Esophagus squamous epithelium (tissue), 5 donors: Measurements from ENCODE around the gene P2RX6. TPM values are rescaled to one million over a fixed set of nuclear protein-coding genes. Genes with fewer than 3 reads are reported as not detected.

Experiments used
- DNase-seq: peaks from one replicate; lab custom pipeline; 2025; lab: John Stamatoyannopoulos, UW
- H3K27ac ChIP-seq, 4 donors: fragments of 200-600 bp; sonication (generic); one replicate each; pipeline ENCODE4 v1.5.1; 2016 to 2019; ENCODE audit warnings: mild to moderate bottlenecking in 1 of 4
- H3K27me3 ChIP-seq, 4 donors: fragments of 200-600 bp; sonication (generic); 1 replicate in 3 of 4; 2 replicates in 1 of 4; pipeline versions ENCODE4 v1.5.1 to v1.6.0; 2017 to 2021; ENCODE audit warnings: antibody characterized with exemption in 1 of 4
- H3K36me3 ChIP-seq, 3 donors: fragments of 200-600 bp; sonication (generic); one replicate each; pipeline ENCODE4 v1.5.1; 2016 to 2019
- H3K4me1 ChIP-seq, 3 donors: fragments of 200-600 bp; sonication (generic); one replicate each; pipeline ENCODE4 v1.5.1; 2017 to 2019
- H3K4me3 ChIP-seq, 4 donors: fragments of 200-600 bp; sonication (generic); 1 replicate in 3 of 4; 2 replicates in 1 of 4; pipeline ENCODE4 v1.5.1; 2016 to 2019; ENCODE audit warnings: mild to moderate bottlenecking in 2 of 4, moderate library complexity in 1 of 4
- H3K9me3 ChIP-seq, 3 donors: fragments of 200-600 bp; sonication (generic); one replicate each; pipeline ENCODE4 v1.5.1; 2016 to 2019
- POLR2A ChIP-seq, 4 donors: fragments of 450-650 bp; IDR thresholded peaks; one replicate each; pipeline ENCODE4 v1.6.1; 2017; ENCODE audit warnings: antibody characterized with exemption in 4 of 4, mild to moderate bottlenecking in 4 of 4, moderate library complexity in 3 of 4
- WGBS, 2 donors: methylation state at CpG; one replicate each; pipeline ENCODE4 v1.1.5; 2018; 5-methylcytosine and 5-hydroxymethylcytosine counted together
- intact Hi-C: fragments of 100-400 bp; cut with DNase I; formaldehyde crosslinking; loops from one replicate; pipeline ENCODE4 v1.15.0; 2022
- total RNA-seq, 4 donors: library from RNA; depleted of rRNA; stranded (reverse); fragments of >200 nt; gene quantifications; one replicate each; pipeline ENCODE4 v1.1.0, GENCODE V29; 2016
- TF ChIP-seq, protein P1 (sequence below), 6 experiments: fragments of 450-650 bp in 4 of 6; fragments of 200-600 bp in 2 of 6; sonication (generic) in 2 of 6; IDR thresholded peaks; one replicate each; pipeline ENCODE4 v1.5.1; 2016 to 2019; ENCODE audit warnings: antibody characterized with exemption in 6 of 6, mild to moderate bottlenecking in 4 of 6, moderate library complexity in 4 of 6
- donor health status: DM: yes; HTN: yes; CAD: no.

P2RX6 gene
- total RNA-seq, result under 1 TPM in 3 of 4 donors, not detected in 1; 0.18 to 0.76 (median 0.50) TPM

DNA sequence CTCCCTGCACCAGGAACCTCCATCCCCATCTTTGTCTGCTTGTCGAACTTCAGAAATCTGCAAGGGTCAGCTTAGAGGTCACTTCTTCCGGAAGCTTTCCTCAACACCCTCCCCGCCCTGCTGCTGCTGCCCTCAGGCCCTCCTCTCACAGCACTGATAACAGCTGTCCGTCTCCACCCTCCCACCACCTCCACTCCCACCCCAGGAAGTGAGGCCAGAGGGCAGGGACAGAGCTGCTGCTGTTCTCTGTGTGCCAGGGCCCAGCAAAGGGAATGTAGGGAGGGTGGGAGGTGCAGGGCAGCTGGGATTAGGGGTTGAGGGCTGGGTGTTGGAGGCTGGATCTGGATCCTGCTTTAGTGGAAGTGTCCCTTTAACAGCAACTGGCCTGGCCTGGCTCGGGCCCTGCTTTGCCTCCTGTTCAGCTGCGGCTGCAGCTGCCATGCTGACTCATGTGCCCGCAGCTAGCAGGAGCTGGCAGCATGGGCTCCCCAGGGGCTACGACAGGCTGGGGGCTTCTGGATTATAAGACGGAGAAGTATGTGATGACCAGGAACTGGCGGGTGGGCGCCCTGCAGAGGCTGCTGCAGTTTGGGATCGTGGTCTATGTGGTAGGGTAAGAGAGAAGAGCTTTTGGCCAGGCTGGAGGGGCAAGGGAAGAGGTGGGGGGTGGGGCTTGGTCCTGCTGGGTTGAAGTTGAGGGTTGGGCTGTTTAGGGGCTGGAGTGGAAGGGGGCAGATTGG lies at the start of gene P2RX6:
Gene P2RX6 (plus strand): TSS at position 440 of the 740 bp plus-strand sequence. CDS start 10 bp downstream, at position 450.
- Histone ChIP-seq H3K27ac (peak within 1 kb of the TSS; percentile 30 to 88 (median 76)), H3K27me3 (no peaks in the 10 kb centered on the region), H3K4me3 (peak within 1 kb of the TSS; percentile 26 to 67 (median 48)), H3K4me1 (peaks cover 22 to 28% (median 23%) of the 10 kb centered on the region in 3 donors), H3K36me3 (no peaks in the 10 kb centered on the region), H3K9me3 (no peaks in the 10 kb centered on the region)
- TF ChIP-seq POLR2A (IDR thresholded peaks at IDR 0.05), result no peak
- TF ChIP-seq, protein P1, sequence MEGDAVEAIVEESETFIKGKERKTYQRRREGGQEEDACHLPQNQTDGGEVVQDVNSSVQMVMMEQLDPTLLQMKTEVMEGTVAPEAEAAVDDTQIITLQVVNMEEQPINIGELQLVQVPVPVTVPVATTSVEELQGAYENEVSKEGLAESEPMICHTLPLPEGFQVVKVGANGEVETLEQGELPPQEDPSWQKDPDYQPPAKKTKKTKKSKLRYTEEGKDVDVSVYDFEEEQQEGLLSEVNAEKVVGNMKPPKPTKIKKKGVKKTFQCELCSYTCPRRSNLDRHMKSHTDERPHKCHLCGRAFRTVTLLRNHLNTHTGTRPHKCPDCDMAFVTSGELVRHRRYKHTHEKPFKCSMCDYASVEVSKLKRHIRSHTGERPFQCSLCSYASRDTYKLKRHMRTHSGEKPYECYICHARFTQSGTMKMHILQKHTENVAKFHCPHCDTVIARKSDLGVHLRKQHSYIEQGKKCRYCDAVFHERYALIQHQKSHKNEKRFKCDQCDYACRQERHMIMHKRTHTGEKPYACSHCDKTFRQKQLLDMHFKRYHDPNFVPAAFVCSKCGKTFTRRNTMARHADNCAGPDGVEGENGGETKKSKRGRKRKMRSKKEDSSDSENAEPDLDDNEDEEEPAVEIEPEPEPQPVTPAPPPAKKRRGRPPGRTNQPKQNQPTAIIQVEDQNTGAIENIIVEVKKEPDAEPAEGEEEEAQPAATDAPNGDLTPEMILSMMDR (IDR thresholded peaks at IDR 0.05), result no peak
- no peak for DNase-seq
- WGBS, 2 donors, result 18 to 28% methylated on average over 11 of the region's 12 CpGs
- intact Hi-C loops, result no loop called here

DNA sequence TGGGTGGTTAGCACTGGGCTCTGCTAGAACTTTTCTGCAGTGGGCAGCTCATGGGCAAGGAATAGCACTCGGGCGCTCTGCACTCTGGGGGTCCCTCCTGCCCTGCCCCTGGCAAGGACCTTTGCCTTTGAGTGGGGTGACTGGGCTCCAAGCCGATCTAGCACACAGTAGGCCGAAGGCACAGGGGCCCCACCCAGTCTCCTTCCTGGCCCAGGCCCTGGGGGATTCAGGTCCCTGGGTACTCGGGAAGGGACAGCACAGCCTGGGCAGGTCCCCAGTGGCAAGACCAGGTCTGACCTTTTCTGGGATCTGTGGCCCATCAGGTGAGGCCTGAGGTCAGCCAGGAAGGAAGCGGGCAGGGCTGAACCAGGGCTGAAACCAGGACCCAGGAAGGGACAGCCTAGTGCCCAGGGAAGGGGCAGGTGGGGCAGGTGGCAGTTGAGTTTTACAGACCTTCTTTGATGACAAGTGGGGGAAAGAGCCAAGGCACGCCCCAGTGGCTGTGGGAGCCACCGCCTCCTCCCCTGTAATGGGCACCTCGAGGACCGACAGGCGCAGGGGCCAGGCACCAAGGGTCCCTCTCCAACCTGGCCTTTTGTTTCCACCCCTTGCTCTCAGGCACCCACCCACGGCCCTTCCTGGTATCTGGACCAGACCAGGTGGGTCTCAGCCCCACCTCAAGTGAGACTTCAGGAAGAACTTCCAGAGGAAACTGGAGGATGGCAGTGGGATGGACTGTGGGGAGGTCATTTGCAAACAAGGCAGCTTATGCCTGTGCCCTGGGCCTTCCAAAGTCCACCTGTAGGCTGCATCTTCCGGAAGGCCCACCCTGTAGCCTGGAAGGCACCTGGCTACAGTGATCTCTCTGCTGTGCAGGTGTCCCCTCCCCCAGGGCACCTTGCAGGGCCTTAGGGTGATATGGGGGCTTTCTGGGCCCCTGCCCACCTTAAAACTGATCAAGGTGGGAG lies 48.8 kb upstream of the P2RX6 start:
- Histone ChIP-seq H3K27ac (no peak overlapping the region), H3K4me1 (peaks cover 9 to 46% (median 23%) of the 10 kb centered on the region in 3 donors), H3K9me3 (no peaks in the 10 kb centered on the region), H3K36me3 (no peaks in the 10 kb centered on the region), H3K27me3 (peaks cover 0 to 22% (median 0%) of the 10 kb centered on the region in 4 donors), H3K4me3 (no peak overlapping the region)
- no peak for DNase-seq
- intact Hi-C loops, result no loop called here
- WGBS, 2 donors, result 85 to 86% methylated on average over 6 of the region's 13 CpGs
- no peak for TF ChIP-seq POLR2A (IDR thresholded peaks at IDR 0.05)
- TF ChIP-seq, protein P1 (IDR thresholded peaks at IDR 0.05), result no peak

DNA sequence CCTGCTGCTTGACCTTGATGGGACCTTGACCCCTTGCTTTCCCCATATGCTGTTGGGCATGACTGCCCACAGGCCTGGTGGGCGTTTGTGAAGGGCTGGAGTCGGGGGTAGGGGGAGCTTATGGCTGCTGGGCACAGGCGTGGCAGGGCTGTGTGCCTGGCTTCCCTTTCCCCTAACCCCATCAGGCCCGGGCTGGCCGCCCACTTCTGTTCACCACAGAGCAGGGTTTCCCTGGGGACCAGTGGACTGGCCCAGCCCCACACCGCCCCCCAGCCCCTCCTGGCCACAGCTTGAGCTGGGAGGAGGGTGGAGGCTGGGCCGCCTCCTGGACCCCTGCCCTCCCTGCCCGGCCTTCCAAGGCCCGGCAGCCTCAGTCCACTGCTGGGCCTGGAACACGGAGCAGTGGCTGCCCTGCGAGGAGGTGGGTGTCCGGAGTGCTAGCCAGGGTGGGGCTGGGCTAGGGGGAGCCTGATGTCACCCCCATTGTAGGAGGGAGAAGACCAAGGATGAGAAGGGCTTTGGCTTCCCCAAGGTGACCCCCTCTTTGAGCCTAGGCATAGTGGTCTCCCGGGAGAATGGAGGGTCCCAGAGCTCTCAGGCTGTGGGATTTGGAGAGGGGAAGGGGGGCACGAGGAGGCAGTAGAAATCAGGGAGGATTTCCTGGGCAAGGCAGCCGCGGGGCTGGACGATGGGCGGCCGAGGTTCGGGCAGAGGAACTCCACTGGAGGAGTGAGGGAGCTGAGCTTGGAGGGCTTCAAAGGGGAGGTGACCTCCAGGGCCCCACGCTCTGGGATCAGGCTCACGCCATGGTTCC lies 47.9 kb upstream of the P2RX6 start, which contains the start of gene AIFM3:
Gene AIFM3 (plus strand): TSS at position 373 of the 814 bp plus-strand sequence. CDS start 690 bp downstream, outside the sequence.
- intact Hi-C loops, result no loop called here

GRCh38 chr22:20967697-20968211 lies 47.2 kb upstream of the P2RX6 start:
- H3K4me3 ChIP-seq, result no peak overlapping the region
- H3K4me1 ChIP-seq, result peaks cover 9 to 37% (median 18%) of the 10 kb centered on the region in 3 donors
- intact Hi-C loops, result no loop called here
- no peak for DNase-seq
- TF ChIP-seq, protein P1 (IDR thresholded peaks at IDR 0.05), result no peak
- TF ChIP-seq POLR2A (IDR thresholded peaks at IDR 0.05), result no peak
- 46 to 63% methylated on average over 2 to 5 of the region's 19 CpGs for WGBS, 2 donors
- H3K27ac ChIP-seq, result no peak overlapping the region
- H3K36me3 ChIP-seq, result no peaks in the 10 kb centered on the region
- H3K9me3 ChIP-seq, result no peaks in the 10 kb centered on the region
- peaks cover 0 to 22% (median 0%) of the 10 kb centered on the region in 4 donors for H3K27me3 ChIP-seq

More for the DNA sequence above, 47.9 kb upstream of the P2RX6 start, which contains the start of gene AIFM3:
- peaks cover 0 to 22% (median 0%) of the 10 kb centered on the region in 4 donors for H3K27me3 ChIP-seq
- H3K4me3 ChIP-seq, result no peak within 1 kb of the TSS
- peaks cover 9 to 37% (median 18%) of the 10 kb centered on the region in 3 donors for H3K4me1 ChIP-seq
- DNase-seq, result no peak
- TF ChIP-seq, protein P1 (IDR thresholded peaks at IDR 0.05), result no peak
- no peak for TF ChIP-seq POLR2A (IDR thresholded peaks at IDR 0.05)
- H3K27ac ChIP-seq, result no peak within 1 kb of the TSS
- WGBS, 2 donors, result 40 to 54% methylated on average over 4 to 10 of the region's 22 CpGs
- H3K9me3 ChIP-seq, result no peaks in the 10 kb centered on the region
- H3K36me3 ChIP-seq, result no peaks in the 10 kb centered on the region
